GM12892 (cell line): ENCODE results near the gene FZR1.

ENCODE experiments used
- POLR2A ChIP-seq: IDR thresholded peaks from 2 replicates; pipeline ENCODE4 v1.6.1; 2011; ENCODE audit warnings: low read depth, low read length, control low read depth
- POLR2AphosphoS5 ChIP-seq: IDR thresholded peaks from 2 replicates; pipeline ENCODE4 v1.6.1; 2011; ENCODE audit warnings: low read depth, low read length, control low read depth

DNA sequence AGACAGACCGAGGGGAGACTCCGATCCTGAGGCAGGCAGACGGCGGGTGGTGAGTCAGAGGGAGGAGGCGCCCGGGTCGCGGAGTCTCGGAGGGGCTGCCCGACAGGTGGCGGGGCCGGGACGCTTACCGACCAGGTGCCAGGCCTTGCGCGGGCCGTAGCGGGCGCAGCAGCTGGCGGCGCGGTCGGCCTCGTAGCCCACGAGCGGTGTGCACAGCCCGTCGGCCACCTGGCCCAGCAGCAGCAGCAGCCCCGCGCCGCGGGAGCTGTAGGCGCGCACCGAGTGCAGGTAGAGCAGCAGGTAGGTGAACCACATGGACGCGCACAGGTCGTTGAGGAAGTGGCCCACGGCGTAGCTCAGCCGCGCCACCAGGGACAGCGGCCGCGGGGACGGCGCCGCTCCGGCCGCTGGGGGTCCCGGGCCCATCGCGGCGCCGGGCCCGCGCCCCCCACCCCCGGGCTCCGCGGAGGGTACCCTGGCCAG is 50.9 kb downstream of the FZR1 start:
- TF ChIP-seq POLR2AphosphoS5 (peak; percentile 12; the same call in 1 of the 2 replicates), POLR2A (no peak)
